ENCODE measurements around the gene MYT1.

GRCh38 chr20:64214952-64215351, 50.7 kb downstream of the MYT1 start:
- TF ChIP-seq CTCF (IDR thresholded peaks at IDR 0.05) (no peak), POLR2A (IDR thresholded peaks at IDR 0.05) (no peak)
